Astrocyte of the cerebellum (primary cell): Measurements from ENCODE around the gene RPL35.

ENCODE experiments used
- DNase-seq: peaks from one replicate; pipeline ENCODE4 v3.0.0-alpha.2; 2011; ENCODE audit warnings: low read depth
- H3K4me3 ChIP-seq: 2 replicates; pipeline ENCODE4 v1.5.1; 2011; ENCODE audit warnings: mild to moderate bottlenecking, low read depth, low read length, moderate library complexity
- CTCF ChIP-seq: IDR thresholded peaks from 2 replicates; pipeline ENCODE4 v1.5.1; 2012; ENCODE audit warnings: low read length, low read depth, moderate library complexity, mild to moderate bottlenecking; ENCODE audit errors: missing control alignments
- in situ Hi-C: cut with HindIII; loops from 2 replicates; pipeline ENCODE4 v1.10.0; 2017; ENCODE audit warnings: low sequenced_read_pairs

The RPL35 gene

GRCh38 chr9:124870723-124871122 lies 9.0 kb upstream of the RPL35 start:
- peak overlapping the region; percentile 98 for H3K4me3 ChIP-seq
- DNase-seq = no peak
- in situ Hi-C loops = no loop called here
- TF ChIP-seq CTCF = no peak

- no peak for DNase-seq
- in situ Hi-C loops = no loop called here
- TF ChIP-seq CTCF = no peak
- H3K4me3 ChIP-seq = peak overlapping the region; percentile 98
Measured at GRCh38 chr9:124869986-124870560, 8.3 kb upstream of the RPL35 start.

- peak overlapping the region; percentile 98 for H3K4me3 ChIP-seq
- in situ Hi-C loops = no loop called here
- no peak for TF ChIP-seq CTCF
- DNase-seq = no peak
Measured at GRCh38 chr9:124869466-124869985, 7.8 kb upstream of the RPL35 start.

GRCh38 chr9:124868511-124869465 lies 7.0 kb upstream of the RPL35 start:
- peak overlapping the region; percentile 98 for H3K4me3 ChIP-seq
- no peak for TF ChIP-seq CTCF
- peak; percentile 41 for DNase-seq
- in situ Hi-C loops = no loop called here

- H3K4me3 ChIP-seq = no peak overlapping the region
- TF ChIP-seq CTCF = no peak
- no peak for DNase-seq
- in situ Hi-C loops = no loop called here
Measured at GRCh38 chr9:124863371-124863871, 1.7 kb upstream of the RPL35 start.

- DNase-seq = no peak
- in situ Hi-C loops = no loop called here
- no peak for TF ChIP-seq CTCF
- H3K4me3 ChIP-seq = peak overlapping the region; percentile 92
Measured at GRCh38 chr9:124860582-124861341, 995 bp downstream of the RPL35 start.
